Hypothalamus (tissue), 51 donors: ENCODE measurements around the gene ATF5.

Source experiments
- DNase-seq, 51 donors: peaks; one replicate each; lab custom pipeline; 2025; lab: John Stamatoyannopoulos, UW

ATF5 gene

DNA sequence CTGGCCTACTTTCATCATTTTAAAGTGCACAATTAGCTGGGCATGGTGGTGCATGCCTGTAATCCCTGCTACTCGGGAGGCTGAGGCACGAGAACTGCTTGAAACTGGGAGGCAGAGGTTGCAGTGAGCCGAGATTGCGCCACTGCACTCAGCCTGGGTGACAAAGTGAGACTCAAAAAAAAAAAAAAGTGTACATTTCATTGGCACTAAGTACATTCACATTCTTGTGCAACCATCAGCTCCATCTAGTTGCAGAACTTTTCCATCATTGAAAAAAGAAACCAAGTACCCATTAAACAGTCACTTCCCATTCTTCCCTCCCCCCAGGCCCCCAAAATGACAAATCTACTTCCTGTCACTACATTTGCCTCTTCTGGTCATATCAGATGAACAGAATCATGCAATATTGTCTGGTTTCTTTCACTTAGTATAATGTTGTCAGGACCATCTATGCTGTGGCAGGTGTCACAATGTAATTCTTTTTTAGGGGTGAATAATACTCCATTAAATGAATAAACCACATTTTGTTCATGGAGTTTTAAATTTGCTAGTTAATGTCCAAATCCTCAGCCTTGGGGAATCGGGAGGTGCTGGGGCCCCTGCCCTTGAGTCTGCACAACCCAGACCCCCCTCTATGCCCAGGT, 39.4 kb downstream of the ATF5 start:
- no peak for DNase-seq

DNA sequence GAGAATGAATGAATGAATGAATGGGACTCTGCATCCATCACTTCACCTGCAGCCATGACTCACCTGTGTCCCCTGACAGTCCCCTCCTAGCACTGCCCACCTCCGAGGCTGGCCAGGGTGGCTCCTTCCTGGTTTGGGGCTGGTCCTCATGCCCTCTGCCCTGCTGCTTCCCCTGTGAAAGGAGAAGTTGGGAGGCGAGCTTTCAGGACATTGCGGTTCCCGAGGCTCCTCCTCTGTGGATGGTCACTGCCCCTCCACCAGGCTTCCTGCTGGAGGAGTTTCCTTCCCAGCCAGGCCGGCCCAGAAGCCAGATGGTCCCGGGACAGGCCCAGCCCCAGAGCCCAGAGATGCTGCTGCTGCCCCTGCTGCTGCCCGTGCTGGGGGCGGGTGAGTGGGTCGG, 40.4 kb downstream of the ATF5 start:
- peak in 2 of 51 donors; percentile 6 to 8 for DNase-seq

- no peak for DNase-seq
These were observed 43.0 kb downstream of the ATF5 start for GRCh38 chr19:49971991-49972411.

GRCh38 chr19:49972841-49973240, 43.8 kb downstream of the ATF5 start:
- DNase-seq: no peak

GRCh38 chr19:49973987-49974386, 45.0 kb downstream of the ATF5 start:
- DNase-seq: no peak

GRCh38 chr19:49975051-49975450, 46.0 kb downstream of the ATF5 start:
- DNase-seq: no peak

DNA sequence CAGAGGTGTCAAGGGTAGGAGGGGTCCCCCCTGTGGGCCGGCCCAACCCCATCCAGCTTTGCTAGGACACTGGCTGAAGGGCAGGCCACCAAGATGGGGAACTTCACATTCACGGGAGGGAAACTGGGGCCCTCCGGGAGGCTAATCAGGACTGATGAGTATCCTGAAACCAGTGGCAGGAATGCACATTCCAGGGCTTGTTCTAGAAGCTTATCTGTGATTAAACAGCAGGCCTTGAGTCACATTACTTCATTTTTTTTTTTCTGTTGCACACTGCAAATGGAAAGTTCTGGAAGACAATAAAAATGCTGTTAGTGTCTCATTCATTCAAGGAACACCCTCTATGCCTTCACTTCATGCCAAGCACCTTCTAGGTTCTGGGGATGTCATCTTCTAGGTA, 47.5 kb downstream of the ATF5 start:
- no peak for DNase-seq

DNA sequence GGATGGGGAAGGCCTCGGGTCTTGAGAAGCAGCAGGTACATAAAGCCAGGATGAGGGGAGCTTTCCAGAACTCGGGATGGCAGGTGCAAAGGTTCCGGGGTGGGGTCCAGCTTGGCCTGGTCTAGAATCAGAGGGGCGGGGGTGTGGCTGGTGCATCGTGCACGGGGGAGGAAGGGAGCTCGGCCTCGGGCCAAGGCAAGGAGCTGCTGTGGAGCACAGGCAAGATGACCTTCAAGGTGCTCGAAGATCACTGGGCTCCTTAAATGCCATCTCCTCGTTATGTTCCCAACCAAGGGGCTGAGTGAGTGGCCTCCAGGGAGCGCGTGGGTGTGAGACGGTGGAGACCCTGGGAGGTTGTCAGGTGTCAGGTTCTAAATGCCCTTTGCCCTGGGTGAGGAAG, 48.1 kb downstream of the ATF5 start:
- DNase-seq: no peak

- DNase-seq: no peak
These were observed 48.9 kb downstream of the ATF5 start for GRCh38 chr19:49977881-49978280.

DNA sequence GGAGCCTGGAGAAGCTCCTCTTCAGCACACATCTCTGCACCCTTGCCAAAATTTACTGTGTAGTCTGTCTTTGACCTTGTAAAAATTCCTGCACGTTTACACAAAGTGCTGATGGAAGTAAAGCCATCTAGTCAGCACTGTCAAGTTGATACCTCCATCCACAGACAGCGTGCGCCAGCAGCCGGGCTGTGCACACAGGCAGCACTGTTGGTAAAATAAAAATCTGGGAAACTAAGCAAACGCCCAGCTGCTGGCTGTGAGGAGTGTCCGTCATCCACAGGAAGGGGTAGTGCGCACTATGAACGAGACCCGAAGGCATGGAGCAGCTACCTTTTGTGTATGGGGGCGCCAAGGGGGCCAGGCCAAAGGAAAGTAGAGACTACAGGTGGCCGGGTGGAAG, 49.3 kb downstream of the ATF5 start:
- no peak for DNase-seq

- no peak for DNase-seq
These were observed 52.9 kb downstream of the ATF5 start for GRCh38 chr19:49981603-49982593.
